ENCODE results near the gene PLLP. TPM values are rescaled to one million over a fixed set of nuclear protein-coding genes. Genes with fewer than 3 reads are reported as not detected.

PLLP gene
- total and polyA plus RNA-seq, 2 donors from 2014 or later = 64.4 to 83.8 TPM

- DNase-seq = no peak
- Histone ChIP-seq H3K36me3 (ENCODE audit: control insufficient read depth in 2 of 3, insufficient read depth in 3 of 3, low read length in 3 of 3) (peaks cover 8 to 59% (median 37%) of the 10 kb centered on the region in 3 donors), H3K4me3 (ENCODE audit: low read length in 3 of 3) (no peak overlapping the region), H3K4me1 (ENCODE audit: control insufficient read depth in 2 of 3, insufficient read depth in 2 of 3, low read depth in 1 of 3, low read length in 3 of 3) (peaks cover 0 to 3% (median 0%) of the 10 kb centered on the region in 3 donors), H3K27me3 (ENCODE audit: control insufficient read depth, insufficient read depth, low read length) (no peaks in the 10 kb centered on the region), H3K27ac (ENCODE audit: low read depth in 2 of 2, low read length in 2 of 2) (no peak overlapping the region), H3K9ac (ENCODE audit: low read length in 3 of 3) (no peak overlapping the region), H3K9me3 (ENCODE audit: control insufficient read depth in 2 of 3, insufficient read depth in 1 of 3, low read length in 3 of 3) (no peaks in the 10 kb centered on the region)
- intact Hi-C loops (cut with DNase I) = no loop called here
- FAIRE-seq = no peak
- TF ChIP-seq CTCF (IDR thresholded peaks at IDR 0.05; ENCODE audit: borderline replicate concordance, extremely low read depth, insufficient read depth) = no peak
These were observed 50.3 kb downstream of the PLLP start for GRCh38 chr16:57233944-57234706.

GRCh38 chr16:57231821-57232350, 52.6 kb downstream of the PLLP start:
- H3K4me3 ChIP-seq (ENCODE audit: low read length in 3 of 3) = no peak overlapping the region
- H3K27ac ChIP-seq (ENCODE audit: low read depth in 2 of 2, low read length in 2 of 2) = no peak overlapping the region
- no peaks in the 10 kb centered on the region for H3K4me1 ChIP-seq (ENCODE audit: control insufficient read depth in 2 of 3, insufficient read depth in 2 of 3, low read depth in 1 of 3, low read length in 3 of 3)
- no peaks in the 10 kb centered on the region for H3K9me3 ChIP-seq (ENCODE audit: control insufficient read depth in 2 of 3, insufficient read depth in 1 of 3, low read length in 3 of 3)
- H3K9ac ChIP-seq (ENCODE audit: low read length in 3 of 3) = no peak overlapping the region
- no peak for DNase-seq
- FAIRE-seq = no peak
- no peak for TF ChIP-seq CTCF (IDR thresholded peaks at IDR 0.05; ENCODE audit: borderline replicate concordance, extremely low read depth, insufficient read depth)
- peaks cover 12 to 57% (median 40%) of the 10 kb centered on the region in 3 donors for H3K36me3 ChIP-seq (ENCODE audit: control insufficient read depth in 2 of 3, insufficient read depth in 3 of 3, low read length in 3 of 3)
- intact Hi-C loops (cut with DNase I) = no loop called here
- H3K27me3 ChIP-seq (ENCODE audit: control insufficient read depth, insufficient read depth, low read length) = no peaks in the 10 kb centered on the region

GRCh38 chr16:57229079-57229478, 55.4 kb downstream of the PLLP start:
- peaks cover 14 to 49% (median 35%) of the 10 kb centered on the region in 3 donors for H3K36me3 ChIP-seq (ENCODE audit: control insufficient read depth in 2 of 3, insufficient read depth in 3 of 3, low read length in 3 of 3)
- no peak overlapping the region for H3K4me3 ChIP-seq (ENCODE audit: low read length in 3 of 3)
- H3K4me1 ChIP-seq (ENCODE audit: control insufficient read depth in 2 of 3, insufficient read depth in 2 of 3, low read depth in 1 of 3, low read length in 3 of 3) = no peaks in the 10 kb centered on the region
- no peaks in the 10 kb centered on the region for H3K27me3 ChIP-seq (ENCODE audit: control insufficient read depth, insufficient read depth, low read length)
- intact Hi-C loops (cut with DNase I) = no loop called here
- DNase-seq = no peak
- no peaks in the 10 kb centered on the region for H3K9me3 ChIP-seq (ENCODE audit: control insufficient read depth in 2 of 3, insufficient read depth in 1 of 3, low read length in 3 of 3)
- no peak overlapping the region for H3K9ac ChIP-seq (ENCODE audit: low read length in 3 of 3)
- H3K27ac ChIP-seq (ENCODE audit: low read depth in 2 of 2, low read length in 2 of 2) = no peak overlapping the region
- FAIRE-seq = no peak
- no peak for TF ChIP-seq CTCF (IDR thresholded peaks at IDR 0.05; ENCODE audit: borderline replicate concordance, extremely low read depth, insufficient read depth)

All from kidney (tissue), 14 donors.